ENCODE results near the gene ZNF229.
A peak's percentile ranks its signal among the peaks of the same experiment; 100 is the strongest.
"Not testable (repeated sequence)": the region's sequence is repeated elsewhere in the genome, so short reads cannot be mapped to it uniquely, and the experiment has no call there.

ZNF229 gene

GRCh38 chr19:44447916-44448674, at the start of gene ZNF229:
ZNF229 (minus strand) TSS chr19:44448472; CDS start chr19:44442847, 5,625 bp downstream.
- DNase-seq: peak; percentile 75

GRCh38 chr19:44496711-44497110, 48.4 kb upstream of the ZNF229 start:
- DNase-seq: no peak

GRCh38 chr19:44476559-44477408, 28.5 kb upstream of the ZNF229 start:
- no peak for DNase-seq

GRCh38 chr19:44468730-44469129, 20.5 kb upstream of the ZNF229 start:
- DNase-seq: not testable (repeated sequence)

- DNase-seq: not testable (repeated sequence)
These were observed 14.5 kb upstream of the ZNF229 start for GRCh38 chr19:44462600-44463286.

- not testable (repeated sequence) for DNase-seq
These were observed 7.7 kb upstream of the ZNF229 start for GRCh38 chr19:44456016-44456415.

- DNase-seq: no peak
These were observed 6.8 kb upstream of the ZNF229 start for GRCh38 chr19:44455100-44455499.

- no peak for DNase-seq
These were observed 4.1 kb upstream of the ZNF229 start for GRCh38 chr19:44452367-44452766.

- DNase-seq: no peak
These were observed 3.4 kb upstream of the ZNF229 start for GRCh38 chr19:44451687-44452086.

- DNase-seq: no peak
These were observed 9.8 kb downstream of the ZNF229 start for GRCh38 chr19:44438441-44438840.

GRCh38 chr19:44435441-44435840, 12.8 kb downstream of the ZNF229 start:
- no peak for DNase-seq

- DNase-seq: no peak
These were observed 17.3 kb downstream of the ZNF229 start for GRCh38 chr19:44430956-44431355.

GRCh38 chr19:44415553-44415952, 32.7 kb downstream of the ZNF229 start:
- not testable (repeated sequence) for DNase-seq

GRCh38 chr19:44401139-44402115, 46.8 kb downstream of the ZNF229 start, which contains the start of gene ZNF285:
ZNF285 (minus strand) TSS chr19:44401608; CDS start chr19:44397213, 4,395 bp downstream.
- peak; percentile 78 for DNase-seq

GRCh38 chr19:44389268-44389667, 59.0 kb downstream of the ZNF229 start:
- DNase-seq: not testable (repeated sequence)
